Hematopoietic multipotent progenitor cell treated with erythropoietin and hydrocortisone succinate and interleukin-3 and kit ligand, for 17 days (in vitro differentiated cells): ENCODE measurements around the gene CKB.

Experiments used
- DNase-seq: peaks from one replicate; pipeline ENCODE4 v3.0.0-alpha.2; 2015; ENCODE audit warnings: low spot score

The CKB gene

GRCh38 chr14:103522649-103523574, at the start of gene CKB:
Gene CKB (minus strand): TSS chr14:103522830. CDS start chr14:103522493, 337 bp downstream.
- no peak for DNase-seq

GRCh38 chr14:103569408-103569807, 46.8 kb upstream of the CKB start:
- no peak for DNase-seq

GRCh38 chr14:103568952-103569351, 46.3 kb upstream of the CKB start:
- DNase-seq: no peak

GRCh38 chr14:103563844-103564505, 41.3 kb upstream of the CKB start:
- no peak for DNase-seq

- no peak for DNase-seq
Observed at GRCh38 chr14:103563226-103563620, 40.6 kb upstream of the CKB start.

- peak; percentile 81 for DNase-seq
Observed at GRCh38 chr14:103562429-103563225, 40.0 kb upstream of the CKB start, which contains the start of the genes BAG5 and COA8. Gene BAG5 (minus strand): TSS chr14:103562657. CDS start chr14:103561164, 1,493 bp downstream. Gene COA8 (plus strand): TSS chr14:103562960. CDS start chr14:103563002, 42 bp downstream.

- DNase-seq: no peak
Observed at GRCh38 chr14:103562179-103562428, 39.5 kb upstream of the CKB start.

GRCh38 chr14:103561381-103562178, 39.0 kb upstream of the CKB start:
- DNase-seq: peak; percentile 15

- no peak for DNase-seq
Observed at GRCh38 chr14:103560691-103561090, 38.1 kb upstream of the CKB start.

GRCh38 chr14:103559766-103560165, 37.1 kb upstream of the CKB start:
- DNase-seq: no peak

- no peak for DNase-seq
Observed at GRCh38 chr14:103558071-103558882, 35.6 kb upstream of the CKB start.

- no peak for DNase-seq
Observed at GRCh38 chr14:103556946-103557758, 34.5 kb upstream of the CKB start.

- no peak for DNase-seq
Observed at GRCh38 chr14:103555559-103556337, 33.1 kb upstream of the CKB start.

- DNase-seq: no peak
Observed at GRCh38 chr14:103552846-103553210, 30.2 kb upstream of the CKB start.

GRCh38 chr14:103552011-103552845, 29.6 kb upstream of the CKB start:
- DNase-seq: no peak

GRCh38 chr14:103551338-103551762, 28.7 kb upstream of the CKB start:
- DNase-seq: no peak

- no peak for DNase-seq
Observed at GRCh38 chr14:103550451-103551337, 28.1 kb upstream of the CKB start.
